RWPE2 (cell line): Measurements from ENCODE around the gene SLC1A3.
A peak's percentile ranks its signal among the peaks of the same experiment; 100 is the strongest.

ENCODE experiments used
- ATAC-seq: fragments of 200-7000 bp; cut with Tn5 transposase; 3 replicates; pipeline ENCODE4 v1.9.1; 2021; ENCODE audit warnings: low read depth
- DNase-seq: peaks from one replicate; pipeline ENCODE4 v3.0.0-alpha.2; 2020; ENCODE audit warnings: low spot score
- H3K27ac ChIP-seq: fragments of 450-650 bp; 2 replicates; pipeline ENCODE4 v1.5.1; 2017; ENCODE audit warnings: mild to moderate bottlenecking; ENCODE audit not compliant: poor library complexity, severe bottlenecking
- H3K27me3 ChIP-seq: fragments of 250-450 bp; sonication (Bioruptor Pico); 2 replicates; pipeline ENCODE4 v1.5.1; 2021; ENCODE audit warnings: mild to moderate bottlenecking, moderate library complexity; ENCODE audit not compliant: insufficient read depth, poor library complexity, severe bottlenecking
- H3K36me3 ChIP-seq: fragments of 250-450 bp; sonication (Bioruptor Pico); 2 replicates; pipeline ENCODE4 v1.5.1; 2020; ENCODE audit warnings: low read depth, mild to moderate bottlenecking, moderate library complexity
- H3K4me1 ChIP-seq: fragments of 250-450 bp; sonication (Bioruptor Pico); 2 replicates; pipeline ENCODE4 v1.5.1; 2021; ENCODE audit warnings: mild to moderate bottlenecking, moderate library complexity; ENCODE audit not compliant: insufficient read depth, poor library complexity, severe bottlenecking
- H3K4me3 ChIP-seq: fragments of 250-450 bp; sonication (Bioruptor Pico); 2 replicates; pipeline ENCODE4 v1.5.1; 2021; ENCODE audit warnings: mild to moderate bottlenecking, moderate library complexity; ENCODE audit not compliant: severe bottlenecking
- H3K9me3 ChIP-seq: fragments of 250-450 bp; sonication (Bioruptor Pico); 2 replicates; pipeline ENCODE4 v1.5.1; 2021; ENCODE audit warnings: mild to moderate bottlenecking, moderate library complexity; ENCODE audit not compliant: severe bottlenecking
- TF ChIP-seq, protein P1 (sequence below): fragments of 450-650 bp; IDR thresholded peaks from one replicate; pipeline ENCODE4 v1.5.1; 2017; ENCODE audit warnings: mild to moderate bottlenecking, moderate library complexity; ENCODE audit not compliant: poor library complexity, severe bottlenecking

The SLC1A3 gene

DNA sequence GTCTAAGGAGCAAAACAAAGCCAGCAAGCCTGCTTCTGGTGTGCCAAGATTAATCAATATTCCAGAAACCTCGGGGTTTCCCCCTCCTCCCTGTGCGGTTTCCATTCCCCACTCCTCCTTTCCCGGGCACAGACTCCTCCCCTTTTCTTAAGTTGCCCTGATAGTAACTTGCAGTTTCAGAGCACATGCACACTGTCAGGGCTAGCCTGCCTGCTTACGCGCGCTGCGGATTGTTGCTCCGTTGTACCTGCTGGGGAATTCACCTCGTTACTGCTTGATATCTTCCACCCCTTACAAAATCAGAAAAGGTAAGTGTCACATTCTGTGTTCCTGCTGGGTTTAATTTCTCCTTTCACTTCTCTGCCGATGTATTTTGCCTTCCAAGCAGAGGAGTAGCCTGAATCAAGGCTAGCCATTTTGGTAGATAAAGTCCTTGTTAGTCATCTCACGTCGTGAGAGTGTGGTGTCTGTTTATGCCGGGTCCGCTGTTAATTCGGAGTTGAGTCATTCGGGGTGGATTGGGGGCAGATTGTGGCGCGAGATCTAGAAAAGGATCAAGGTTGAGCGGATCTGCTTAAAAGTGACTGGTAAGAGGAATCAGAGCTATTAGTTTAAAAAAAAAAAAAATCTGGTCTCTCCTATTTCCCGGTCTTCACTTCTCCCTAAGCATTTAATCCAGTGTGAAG, at the start of gene SLC1A3:
Gene SLC1A3 (plus strand): TSS at position 179 of the 686 bp plus-strand sequence. CDS start 1,818 bp downstream, outside the sequence.
- peaks cover 26% of the 10 kb centered on the region for H3K36me3 ChIP-seq
- H3K4me3 ChIP-seq, result peak within 1 kb of the TSS; percentile 43
- H3K9me3 ChIP-seq, result no peaks in the 10 kb centered on the region
- TF ChIP-seq, protein P1, sequence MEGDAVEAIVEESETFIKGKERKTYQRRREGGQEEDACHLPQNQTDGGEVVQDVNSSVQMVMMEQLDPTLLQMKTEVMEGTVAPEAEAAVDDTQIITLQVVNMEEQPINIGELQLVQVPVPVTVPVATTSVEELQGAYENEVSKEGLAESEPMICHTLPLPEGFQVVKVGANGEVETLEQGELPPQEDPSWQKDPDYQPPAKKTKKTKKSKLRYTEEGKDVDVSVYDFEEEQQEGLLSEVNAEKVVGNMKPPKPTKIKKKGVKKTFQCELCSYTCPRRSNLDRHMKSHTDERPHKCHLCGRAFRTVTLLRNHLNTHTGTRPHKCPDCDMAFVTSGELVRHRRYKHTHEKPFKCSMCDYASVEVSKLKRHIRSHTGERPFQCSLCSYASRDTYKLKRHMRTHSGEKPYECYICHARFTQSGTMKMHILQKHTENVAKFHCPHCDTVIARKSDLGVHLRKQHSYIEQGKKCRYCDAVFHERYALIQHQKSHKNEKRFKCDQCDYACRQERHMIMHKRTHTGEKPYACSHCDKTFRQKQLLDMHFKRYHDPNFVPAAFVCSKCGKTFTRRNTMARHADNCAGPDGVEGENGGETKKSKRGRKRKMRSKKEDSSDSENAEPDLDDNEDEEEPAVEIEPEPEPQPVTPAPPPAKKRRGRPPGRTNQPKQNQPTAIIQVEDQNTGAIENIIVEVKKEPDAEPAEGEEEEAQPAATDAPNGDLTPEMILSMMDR, result no peak
- DNase-seq (peak; percentile 78), ATAC-seq (peak; percentile 98)
- H3K27ac ChIP-seq, result peak within 1 kb of the TSS; percentile 59
- peaks cover 15% of the 10 kb centered on the region for H3K4me1 ChIP-seq
- no peaks in the 10 kb centered on the region for H3K27me3 ChIP-seq

DNA sequence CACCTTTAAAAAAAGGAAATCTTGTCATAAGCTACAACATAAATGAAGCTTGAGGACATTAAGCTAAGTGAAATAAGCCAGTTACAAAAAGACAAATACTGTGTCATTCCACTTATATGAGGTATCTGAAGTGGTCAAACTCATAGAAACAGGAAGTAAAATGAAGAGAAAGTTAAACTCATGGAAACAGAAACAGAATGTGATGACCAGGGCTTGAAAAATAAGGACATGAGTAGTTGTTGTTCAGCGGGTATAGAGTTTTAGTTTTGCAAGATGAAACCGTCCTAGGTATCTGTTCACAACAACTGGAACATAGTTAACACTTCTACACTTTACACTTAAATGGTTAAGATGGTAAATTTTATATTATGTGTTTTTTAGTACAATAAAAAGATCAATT, 47.8 kb upstream of the SLC1A3 start:
- TF ChIP-seq, protein P1, result no peak
- Histone ChIP-seq H3K27me3 (no peaks in the 10 kb centered on the region), H3K4me1 (no peaks in the 10 kb centered on the region), H3K4me3 (no peak overlapping the region), H3K27ac (no peak overlapping the region), H3K9me3 (peaks cover 3% of the 10 kb centered on the region), H3K36me3 (no peaks in the 10 kb centered on the region)
- ATAC-seq (no peak), DNase-seq (no peak)

GRCh38 chr5:36561601-36562000, 44.8 kb upstream of the SLC1A3 start:
- DNase-seq, result no peak
- no peak for ATAC-seq
- Histone ChIP-seq H3K27me3 (no peaks in the 10 kb centered on the region), H3K27ac (no peak overlapping the region), H3K36me3 (no peaks in the 10 kb centered on the region), H3K4me3 (no peak overlapping the region), H3K4me1 (no peaks in the 10 kb centered on the region), H3K9me3 (peaks cover 3% of the 10 kb centered on the region)
- TF ChIP-seq, protein P1, result no peak

- Histone ChIP-seq H3K9me3 (no peaks in the 10 kb centered on the region), H3K4me3 (no peak overlapping the region), H3K36me3 (no peaks in the 10 kb centered on the region), H3K4me1 (peaks cover 17% of the 10 kb centered on the region), H3K27ac (no peak overlapping the region), H3K27me3 (no peaks in the 10 kb centered on the region)
- TF ChIP-seq, protein P1, result no peak
- ATAC-seq, result no peak
- no peak for DNase-seq
These were observed 36.9 kb upstream of the SLC1A3 start for GRCh38 chr5:36569491-36569890.
